Central memory CD8-positive, alpha-beta T cell (primary cell): Measurements from ENCODE around the gene TTYH2.

ENCODE experiments used
- ATAC-seq: fragments of 150-1000 bp; cut with Tn5 transposase; replicated peaks from 2 replicates; pipeline ENCODE4 v1.10.0; 2022; ENCODE audit warnings: mild to moderate bottlenecking, moderate FRiP score, moderate number of reproducible peaks; ENCODE audit not compliant: poor library complexity, severe bottlenecking; ENCODE audit errors: extremely low read depth
- DNase-seq, 2 donors: peaks; one replicate each; pipeline ENCODE4 v3.0.0; 2021; ENCODE audit warnings: low spot score in 2 of 2
- H3K27ac Mint-ChIP-seq: one replicate; pipeline ENCODE4 v1.8.0; 2022; ENCODE audit warnings: low read depth, mild to moderate bottlenecking, moderate library complexity, mixed read lengths
- H3K27me3 Mint-ChIP-seq: one replicate; pipeline ENCODE4 v1.8.0; 2022; ENCODE audit warnings: mixed read lengths
- H3K36me3 Mint-ChIP-seq: one replicate; pipeline ENCODE4 v1.8.0; 2022; ENCODE audit warnings: mild to moderate bottlenecking, moderate library complexity, mixed read lengths; ENCODE audit not compliant: insufficient read depth
- H3K4me1 Mint-ChIP-seq: one replicate; pipeline ENCODE4 v1.8.0; 2022; ENCODE audit warnings: mixed read lengths
- H3K4me3 Mint-ChIP-seq: one replicate; pipeline ENCODE4 v1.8.0; 2022; ENCODE audit warnings: mild to moderate bottlenecking, moderate library complexity, mixed read lengths
- H3K9me3 Mint-ChIP-seq: one replicate; pipeline ENCODE4 v1.8.0; 2022; ENCODE audit warnings: mixed read lengths

TTYH2 gene

GRCh38 chr17:74198694-74199093 is 14.7 kb upstream of the TTYH2 start:
- ATAC-seq (no peak), DNase-seq (no peak)
- no peak overlapping the region for H3K4me3 Mint-ChIP-seq
- H3K4me1 Mint-ChIP-seq, result peaks cover 24% of the 10 kb centered on the region
- H3K27me3 Mint-ChIP-seq, result peaks cover 90% of the 10 kb centered on the region
- H3K9me3 Mint-ChIP-seq, result no peaks in the 10 kb centered on the region
- H3K36me3 Mint-ChIP-seq, result peaks cover 13% of the 10 kb centered on the region
- no peak overlapping the region for H3K27ac Mint-ChIP-seq

DNA sequence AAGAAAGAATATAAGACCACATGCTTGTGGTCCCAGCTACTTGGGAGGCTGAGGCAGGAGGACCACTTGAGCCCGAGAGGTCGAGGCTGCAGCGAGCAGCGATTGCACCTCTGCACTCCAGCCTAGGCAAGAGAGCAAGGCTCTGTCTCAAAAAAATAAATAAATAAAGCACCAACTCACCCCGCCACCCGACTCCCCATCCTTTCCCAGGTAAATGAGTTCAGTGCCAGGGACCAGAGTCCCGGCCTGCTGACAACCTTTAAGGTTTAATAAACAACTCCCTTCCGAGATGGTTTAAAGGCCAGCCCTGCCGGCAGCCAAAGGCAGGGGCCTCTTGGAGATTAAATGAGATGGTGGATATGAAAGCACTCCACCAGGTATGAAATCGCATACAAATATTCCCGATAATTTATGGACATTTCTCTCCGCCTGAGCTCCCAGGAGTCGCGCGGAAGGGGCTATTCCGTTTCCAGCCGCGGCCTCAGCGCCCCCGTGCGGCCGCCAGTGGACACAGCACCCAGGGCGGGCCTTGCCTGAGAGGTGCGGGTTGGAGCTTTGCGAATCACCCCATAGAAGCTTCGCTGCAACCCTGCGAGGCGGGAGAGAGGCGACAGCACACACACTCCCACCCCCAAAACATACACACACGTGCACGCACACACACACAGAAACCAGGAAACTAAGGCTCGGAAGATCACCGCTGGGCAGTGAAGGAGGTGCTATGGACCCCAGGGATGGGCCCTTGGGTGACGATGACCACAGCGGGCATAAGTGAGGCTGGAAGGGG is 13.9 kb upstream of the TTYH2 start:
- Mint-ChIP-seq H3K9me3 (no peaks in the 10 kb centered on the region), H3K4me3 (no peak overlapping the region), H3K4me1 (peaks cover 26% of the 10 kb centered on the region), H3K27ac (no peak overlapping the region), H3K27me3 (peaks cover 85% of the 10 kb centered on the region), H3K36me3 (peaks cover 16% of the 10 kb centered on the region)
- ATAC-seq (peak; percentile 27), DNase-seq (peak; percentile 40 to 43)

GRCh38 chr17:74200112-74200511 is 13.3 kb upstream of the TTYH2 start:
- Mint-ChIP-seq H3K36me3 (peaks cover 19% of the 10 kb centered on the region), H3K27me3 (peaks cover 79% of the 10 kb centered on the region), H3K4me3 (no peak overlapping the region), H3K4me1 (peaks cover 31% of the 10 kb centered on the region), H3K9me3 (no peaks in the 10 kb centered on the region), H3K27ac (no peak overlapping the region)
- ATAC-seq (no peak), DNase-seq (no peak)

DNA sequence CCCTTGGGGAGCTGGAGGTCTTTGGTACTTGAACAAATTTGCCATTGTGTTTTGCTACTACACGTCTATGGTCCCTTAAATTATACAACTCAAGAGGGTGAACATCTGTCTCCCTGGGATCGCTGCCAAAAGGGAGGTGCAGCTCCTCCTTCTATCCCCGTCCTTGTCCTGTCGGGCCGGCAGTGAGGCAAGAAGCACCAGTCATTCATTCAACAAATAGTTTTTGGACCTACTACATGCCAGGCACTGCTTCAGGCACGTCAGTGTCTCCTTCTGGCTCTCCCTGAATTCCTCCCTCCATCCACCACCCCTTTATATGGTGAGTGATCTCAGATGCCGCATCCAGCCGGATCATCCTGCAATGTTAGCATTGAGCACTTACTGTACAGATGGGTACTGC is 12.1 kb upstream of the TTYH2 start:
- no peaks in the 10 kb centered on the region for H3K9me3 Mint-ChIP-seq
- H3K27me3 Mint-ChIP-seq, result peaks cover 67% of the 10 kb centered on the region
- H3K36me3 Mint-ChIP-seq, result peaks cover 26% of the 10 kb centered on the region
- H3K4me3 Mint-ChIP-seq, result no peak overlapping the region
- H3K27ac Mint-ChIP-seq, result no peak overlapping the region
- peaks cover 38% of the 10 kb centered on the region for H3K4me1 Mint-ChIP-seq
- DNase-seq (no peak), ATAC-seq (no peak)

- ATAC-seq (no peak), DNase-seq (no peak)
- Mint-ChIP-seq H3K4me3 (no peak overlapping the region), H3K36me3 (peaks cover 27% of the 10 kb centered on the region), H3K27me3 (peaks cover 60% of the 10 kb centered on the region), H3K9me3 (no peaks in the 10 kb centered on the region), H3K27ac (no peak overlapping the region), H3K4me1 (peaks cover 42% of the 10 kb centered on the region)
Measured at GRCh38 chr17:74201948-74202347, 11.4 kb upstream of the TTYH2 start.

- H3K4me1 Mint-ChIP-seq, result peaks cover 42% of the 10 kb centered on the region
- H3K4me3 Mint-ChIP-seq, result peak overlapping the region; percentile 97
- ATAC-seq (no peak), DNase-seq (no peak)
- peak overlapping the region; percentile 90 for H3K27ac Mint-ChIP-seq
- peaks cover 35% of the 10 kb centered on the region for H3K36me3 Mint-ChIP-seq
- H3K9me3 Mint-ChIP-seq, result no peaks in the 10 kb centered on the region
- peaks cover 50% of the 10 kb centered on the region for H3K27me3 Mint-ChIP-seq
Measured at GRCh38 chr17:74202938-74203337, 10.4 kb upstream of the TTYH2 start.

DNA sequence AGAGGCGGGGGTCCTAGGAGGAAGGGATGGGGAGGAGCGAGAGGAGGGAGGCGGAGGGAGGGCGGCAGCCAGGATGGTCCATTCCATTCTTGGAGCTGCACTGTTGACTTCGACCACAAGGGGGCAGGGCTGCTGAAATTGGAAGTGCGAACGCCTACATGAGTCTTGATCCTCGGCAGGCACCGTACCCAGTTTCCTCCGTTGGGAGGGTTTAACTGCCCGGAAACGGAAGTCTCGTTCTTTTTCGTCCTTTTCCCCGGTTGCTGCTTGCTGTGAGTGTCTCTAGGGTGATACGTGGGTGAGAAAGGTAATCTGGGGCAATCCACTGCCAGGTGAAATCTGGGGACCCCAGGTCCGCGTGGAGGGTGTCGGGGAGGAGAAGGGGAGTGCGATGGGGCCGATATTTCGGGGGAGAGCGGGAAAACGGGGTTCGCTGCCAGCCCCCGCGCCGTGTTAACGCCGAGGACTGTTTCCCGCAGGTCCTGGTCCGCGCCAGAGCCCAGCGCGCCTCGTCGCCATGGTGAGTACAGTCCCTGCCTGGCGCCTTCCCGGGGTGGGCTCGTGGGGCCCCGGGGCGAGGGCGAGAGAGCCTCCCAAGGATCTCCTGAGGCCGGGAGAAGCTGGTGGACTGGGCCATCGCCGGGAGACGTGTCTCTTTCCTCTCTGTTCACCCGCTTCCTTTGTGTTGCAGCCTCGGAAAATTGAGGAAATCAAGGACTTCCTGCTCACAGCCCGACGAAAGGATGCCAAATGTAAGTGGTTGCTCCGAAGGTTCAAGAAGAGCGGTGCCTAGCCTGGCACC is 9.7 kb upstream of the TTYH2 start, which contains the start of gene RPL38:
RPL38 (plus strand) TSS at position 240 of the 802 bp plus-strand sequence; CDS start at position 518, 278 bp downstream.
- no peaks in the 10 kb centered on the region for H3K9me3 Mint-ChIP-seq
- H3K4me3 Mint-ChIP-seq, result peak within 1 kb of the TSS; percentile 97
- H3K27me3 Mint-ChIP-seq, result peaks cover 43% of the 10 kb centered on the region
- peak; percentile 90 for ATAC-seq
- H3K27ac Mint-ChIP-seq, result peak within 1 kb of the TSS; percentile 90
- peaks cover 42% of the 10 kb centered on the region for H3K4me1 Mint-ChIP-seq
- peak; percentile 89 to 95 for DNase-seq
- peaks cover 39% of the 10 kb centered on the region for H3K36me3 Mint-ChIP-seq

- Mint-ChIP-seq H3K27ac (peak overlapping the region; percentile 68), H3K4me1 (peaks cover 42% of the 10 kb centered on the region), H3K9me3 (no peaks in the 10 kb centered on the region), H3K27me3 (peaks cover 35% of the 10 kb centered on the region), H3K4me3 (peak overlapping the region; percentile 97), H3K36me3 (peaks cover 46% of the 10 kb centered on the region)
- ATAC-seq, result no peak
- no peak for DNase-seq
Measured at GRCh38 chr17:74204474-74204873, 8.9 kb upstream of the TTYH2 start.

DNA sequence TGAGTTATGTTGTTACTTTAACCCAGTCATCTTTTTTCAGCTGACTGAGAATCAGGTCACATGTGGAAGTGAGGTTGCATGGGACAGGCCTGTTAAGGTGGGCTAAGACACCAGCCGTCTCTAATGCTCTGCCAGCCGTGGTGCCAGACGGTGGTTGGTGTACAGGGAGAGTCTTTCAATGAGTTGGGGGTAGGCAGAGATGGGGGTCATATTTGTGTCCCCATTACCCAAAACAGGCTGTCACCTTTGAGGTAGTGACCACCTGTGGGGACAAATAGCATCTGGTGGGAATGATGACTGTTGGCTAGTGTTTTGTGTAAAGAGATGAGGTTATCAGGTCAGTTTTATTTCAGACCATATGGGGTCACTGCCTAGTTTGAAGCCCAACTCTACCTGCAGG is 8.1 kb upstream of the TTYH2 start:
- DNase-seq, result no peak
- no peak for ATAC-seq
- peak overlapping the region; percentile 68 for H3K27ac Mint-ChIP-seq
- peaks cover 49% of the 10 kb centered on the region for H3K36me3 Mint-ChIP-seq
- peak overlapping the region; percentile 97 for H3K4me3 Mint-ChIP-seq
- no peaks in the 10 kb centered on the region for H3K9me3 Mint-ChIP-seq
- H3K4me1 Mint-ChIP-seq, result peaks cover 35% of the 10 kb centered on the region
- peaks cover 27% of the 10 kb centered on the region for H3K27me3 Mint-ChIP-seq

- Mint-ChIP-seq H3K4me3 (no peak overlapping the region), H3K27me3 (peaks cover 16% of the 10 kb centered on the region)
- no peak for ATAC-seq
Measured at GRCh38 chr17:74206332-74206818, 7.0 kb upstream of the TTYH2 start.

GRCh38 chr17:74210191-74211140 is 2.9 kb upstream of the TTYH2 start:
- peak; percentile 54 for ATAC-seq
- DNase-seq, result peak; percentile 76 to 81
- peaks cover 49% of the 10 kb centered on the region for H3K4me1 Mint-ChIP-seq

More at GRCh38 chr17:74206332-74206818, 7.0 kb upstream of the TTYH2 start:
- H3K9me3 Mint-ChIP-seq, result no peaks in the 10 kb centered on the region
- peaks cover 41% of the 10 kb centered on the region for H3K4me1 Mint-ChIP-seq
- peaks cover 53% of the 10 kb centered on the region for H3K36me3 Mint-ChIP-seq
- DNase-seq, result no peak
- H3K27ac Mint-ChIP-seq, result peak overlapping the region; percentile 56

More at GRCh38 chr17:74210191-74211140, 2.9 kb upstream of the TTYH2 start:
- Mint-ChIP-seq H3K4me3 (peak overlapping the region; percentile 10), H3K36me3 (peaks cover 45% of the 10 kb centered on the region), H3K9me3 (no peaks in the 10 kb centered on the region), H3K27ac (peak overlapping the region; percentile 95), H3K27me3 (no peaks in the 10 kb centered on the region)
